Measurements from ENCODE around the gene MYO7A. TPM values are rescaled to one million over a fixed set of nuclear protein-coding genes. Genes with fewer than 3 reads are reported as not detected.

MYO7A gene
- total RNA-seq, 1 donor from 2014 or later: not detected

DNA sequence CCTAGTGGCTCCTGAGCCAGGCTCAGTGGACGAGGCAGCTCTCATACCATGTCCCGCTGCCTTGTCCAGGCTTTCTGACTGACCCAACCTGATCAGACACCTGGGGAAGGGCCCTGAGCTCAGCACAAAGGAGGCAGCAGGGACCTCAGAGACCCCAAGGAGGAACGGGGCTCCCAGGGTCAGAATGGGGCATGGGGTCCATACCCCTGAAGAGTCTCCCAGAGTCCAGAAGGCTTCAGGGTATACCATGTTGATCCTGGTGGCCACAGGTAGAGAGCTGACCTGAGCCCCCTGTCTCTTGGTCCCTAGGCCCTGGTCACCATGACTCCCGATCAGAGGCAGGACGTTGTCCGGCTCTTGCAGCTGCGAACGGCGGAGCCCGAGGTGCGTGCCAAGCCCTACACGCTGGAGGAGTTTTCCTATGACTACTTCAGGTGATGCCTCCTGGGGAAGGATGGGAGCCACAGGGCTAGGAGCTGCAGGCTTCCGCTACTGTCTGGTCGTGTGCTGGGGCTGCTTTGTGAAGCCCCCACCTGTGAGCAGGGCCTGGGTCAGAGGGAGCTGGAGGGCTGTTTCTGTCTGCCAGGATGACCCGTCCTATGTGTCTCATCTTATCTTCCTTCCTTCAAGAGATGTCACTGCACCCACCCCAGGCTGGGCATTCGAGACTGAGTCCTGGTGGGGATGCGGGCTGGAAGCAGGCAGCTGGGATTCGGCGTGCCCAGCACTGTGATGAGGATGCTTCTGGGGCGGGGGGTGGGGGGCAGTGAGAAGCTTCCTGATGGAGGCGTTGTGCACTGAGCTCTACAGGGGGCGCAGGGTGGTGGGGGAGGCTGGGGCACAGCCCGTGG lies 74.2 kb downstream of the MYO7A start:
- no peak overlapping the region for H3K4me3 Mint-ChIP-seq (ENCODE audit: unreplicated experiment)
- DNase-seq (ENCODE audit: extremely low spot score, unreplicated experiment): no peak
- no peaks in the 10 kb centered on the region for H3K27me3 Mint-ChIP-seq (ENCODE audit: unreplicated experiment)
- TF ChIP-seq, protein P1, sequence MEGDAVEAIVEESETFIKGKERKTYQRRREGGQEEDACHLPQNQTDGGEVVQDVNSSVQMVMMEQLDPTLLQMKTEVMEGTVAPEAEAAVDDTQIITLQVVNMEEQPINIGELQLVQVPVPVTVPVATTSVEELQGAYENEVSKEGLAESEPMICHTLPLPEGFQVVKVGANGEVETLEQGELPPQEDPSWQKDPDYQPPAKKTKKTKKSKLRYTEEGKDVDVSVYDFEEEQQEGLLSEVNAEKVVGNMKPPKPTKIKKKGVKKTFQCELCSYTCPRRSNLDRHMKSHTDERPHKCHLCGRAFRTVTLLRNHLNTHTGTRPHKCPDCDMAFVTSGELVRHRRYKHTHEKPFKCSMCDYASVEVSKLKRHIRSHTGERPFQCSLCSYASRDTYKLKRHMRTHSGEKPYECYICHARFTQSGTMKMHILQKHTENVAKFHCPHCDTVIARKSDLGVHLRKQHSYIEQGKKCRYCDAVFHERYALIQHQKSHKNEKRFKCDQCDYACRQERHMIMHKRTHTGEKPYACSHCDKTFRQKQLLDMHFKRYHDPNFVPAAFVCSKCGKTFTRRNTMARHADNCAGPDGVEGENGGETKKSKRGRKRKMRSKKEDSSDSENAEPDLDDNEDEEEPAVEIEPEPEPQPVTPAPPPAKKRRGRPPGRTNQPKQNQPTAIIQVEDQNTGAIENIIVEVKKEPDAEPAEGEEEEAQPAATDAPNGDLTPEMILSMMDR (IDR thresholded peaks at IDR 0.05): no peak
- H3K4me1 Mint-ChIP-seq (ENCODE audit: unreplicated experiment): no peaks in the 10 kb centered on the region
- H3K36me3 Mint-ChIP-seq (ENCODE audit: unreplicated experiment): no peaks in the 10 kb centered on the region
- no peaks in the 10 kb centered on the region for H3K9me3 Mint-ChIP-seq (ENCODE audit: unreplicated experiment)
- H3K27ac Mint-ChIP-seq (ENCODE audit: unreplicated experiment): no peak overlapping the region

DNA sequence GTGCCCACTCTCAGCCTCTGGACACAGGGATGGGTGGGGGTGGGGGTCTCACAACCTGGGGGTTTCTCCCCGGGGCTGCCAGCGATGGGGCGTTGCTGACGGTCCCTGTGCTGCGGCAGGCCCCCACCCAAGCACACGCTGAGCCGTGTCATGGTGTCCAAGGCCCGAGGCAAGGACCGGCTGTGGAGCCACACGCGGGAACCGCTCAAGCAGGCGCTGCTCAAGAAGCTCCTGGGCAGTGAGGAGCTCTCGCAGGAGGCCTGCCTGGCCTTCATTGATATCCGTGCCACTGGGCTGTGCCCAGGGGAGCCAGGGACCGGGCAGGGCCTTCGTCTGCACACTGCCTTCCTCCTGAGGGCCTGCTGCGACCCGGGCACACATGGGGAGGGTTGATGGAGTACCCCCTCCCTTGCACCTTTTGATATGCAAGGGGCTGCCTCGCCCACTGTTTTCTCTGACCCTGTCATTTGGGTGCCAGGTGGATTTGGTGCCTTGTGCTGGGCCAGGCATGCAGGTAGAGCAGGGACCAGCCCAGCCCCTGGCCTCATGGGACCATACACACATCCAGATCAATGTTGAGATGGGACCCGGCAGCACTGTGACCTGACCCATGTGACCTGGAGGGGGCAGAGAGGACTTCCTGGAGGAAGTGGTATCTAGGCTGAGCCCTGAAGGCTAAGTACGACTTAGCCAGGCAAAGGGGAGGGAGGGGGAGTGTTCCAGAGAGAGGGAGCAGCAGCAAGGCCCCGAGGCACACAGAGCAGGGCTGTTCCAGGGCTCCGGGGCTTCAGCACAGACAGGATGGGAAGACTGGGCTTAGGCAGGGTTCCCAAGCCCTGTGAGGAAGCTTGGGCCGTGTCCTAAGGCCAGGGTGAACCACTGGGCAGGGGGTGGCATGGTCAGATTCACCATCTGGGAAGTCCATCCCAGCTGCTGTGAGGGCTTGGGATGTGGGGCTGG lies 75.2 kb downstream of the MYO7A start:
- H3K27me3 Mint-ChIP-seq (ENCODE audit: unreplicated experiment): no peaks in the 10 kb centered on the region
- no peaks in the 10 kb centered on the region for H3K36me3 Mint-ChIP-seq (ENCODE audit: unreplicated experiment)
- DNase-seq (ENCODE audit: extremely low spot score, unreplicated experiment): no peak
- TF ChIP-seq, protein P1 (IDR thresholded peaks at IDR 0.05): no peak
- H3K27ac Mint-ChIP-seq (ENCODE audit: unreplicated experiment): no peak overlapping the region
- no peaks in the 10 kb centered on the region for H3K4me1 Mint-ChIP-seq (ENCODE audit: unreplicated experiment)
- H3K9me3 Mint-ChIP-seq (ENCODE audit: unreplicated experiment): no peaks in the 10 kb centered on the region
- H3K4me3 Mint-ChIP-seq (ENCODE audit: unreplicated experiment): no peak overlapping the region

DNA sequence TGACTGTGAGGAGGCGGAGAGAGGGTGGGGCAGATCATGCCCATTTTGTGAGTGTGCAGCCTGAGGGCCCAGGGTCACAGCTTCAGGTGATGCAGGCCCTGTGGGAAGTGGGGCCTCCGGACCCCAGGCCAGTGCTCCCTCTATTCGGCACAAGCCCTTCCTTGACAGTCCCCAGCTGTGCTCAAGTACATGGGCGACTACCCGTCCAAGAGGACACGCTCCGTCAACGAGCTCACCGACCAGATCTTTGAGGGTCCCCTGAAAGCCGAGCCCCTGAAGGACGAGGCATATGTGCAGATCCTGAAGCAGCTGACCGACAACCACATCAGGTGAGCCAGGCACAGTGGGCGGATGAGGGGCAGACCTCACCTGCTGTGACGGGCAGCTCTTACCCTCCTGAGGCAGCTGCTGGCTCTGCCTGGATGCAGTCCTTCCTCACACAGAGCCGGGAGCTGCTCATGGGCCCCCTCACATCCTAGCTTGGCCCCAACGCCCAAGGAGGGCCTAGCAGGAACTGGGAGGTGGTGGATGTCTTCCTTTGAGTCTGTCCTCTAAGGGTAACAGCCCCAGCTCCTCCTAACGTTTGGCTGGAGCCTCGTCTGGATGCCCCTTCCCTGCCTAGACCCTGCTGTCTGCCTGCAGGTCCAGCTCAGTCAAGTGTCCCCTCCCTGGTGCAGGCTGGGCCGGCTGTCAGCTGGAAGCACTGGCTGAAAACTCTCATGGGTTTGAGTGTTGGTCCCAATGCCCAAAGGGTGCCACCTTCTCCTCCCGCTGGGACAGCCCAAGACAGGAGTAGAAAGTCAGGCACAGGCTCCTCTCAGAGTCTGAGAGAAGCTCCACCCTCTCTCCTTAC lies 76.1 kb downstream of the MYO7A start:
- H3K9me3 Mint-ChIP-seq (ENCODE audit: unreplicated experiment): no peaks in the 10 kb centered on the region
- H3K27ac Mint-ChIP-seq (ENCODE audit: unreplicated experiment): no peak overlapping the region
- TF ChIP-seq, protein P1 (IDR thresholded peaks at IDR 0.05): no peak
- H3K4me1 Mint-ChIP-seq (ENCODE audit: unreplicated experiment): no peaks in the 10 kb centered on the region
- DNase-seq (ENCODE audit: extremely low spot score, unreplicated experiment): no peak
- no peaks in the 10 kb centered on the region for H3K27me3 Mint-ChIP-seq (ENCODE audit: unreplicated experiment)
- H3K4me3 Mint-ChIP-seq (ENCODE audit: unreplicated experiment): no peak overlapping the region
- H3K36me3 Mint-ChIP-seq (ENCODE audit: unreplicated experiment): no peaks in the 10 kb centered on the region

DNA sequence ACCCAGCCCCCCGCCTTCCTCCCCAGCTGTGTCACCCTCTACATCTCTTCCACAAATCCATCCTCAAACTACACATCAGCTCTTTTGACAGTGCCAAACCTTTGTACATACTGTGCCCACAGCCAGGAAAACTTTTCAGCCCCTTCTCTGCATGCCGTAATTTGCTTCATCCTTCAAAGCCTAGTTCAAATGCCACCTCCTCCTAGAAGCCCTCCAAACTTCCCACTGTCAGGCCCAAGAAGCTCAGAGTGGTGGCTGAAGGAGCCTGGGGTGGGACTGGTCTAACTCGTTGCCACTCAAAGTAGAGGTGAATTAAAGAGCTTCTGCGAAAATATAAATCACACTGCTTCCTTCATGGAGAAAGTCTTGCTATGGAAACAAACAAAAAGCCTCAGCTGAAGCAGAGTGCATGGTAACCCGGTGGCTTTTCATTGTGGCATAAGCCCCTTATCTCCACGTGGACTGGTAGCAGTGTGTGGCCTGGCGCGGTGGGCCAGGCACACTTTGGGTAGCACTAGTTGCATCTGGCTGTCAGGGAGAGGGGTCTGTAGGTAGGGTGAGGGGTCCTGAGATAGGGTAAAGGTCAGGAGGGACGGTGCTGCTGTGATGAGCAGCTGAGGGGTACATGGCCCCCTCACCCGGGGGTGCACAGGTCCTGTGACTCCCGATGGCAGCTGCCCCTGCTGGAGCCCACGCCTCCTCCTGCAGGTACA lies 76.9 kb downstream of the MYO7A start:
- no peaks in the 10 kb centered on the region for H3K4me1 Mint-ChIP-seq (ENCODE audit: unreplicated experiment)
- DNase-seq (ENCODE audit: extremely low spot score, unreplicated experiment): no peak
- no peak overlapping the region for H3K27ac Mint-ChIP-seq (ENCODE audit: unreplicated experiment)
- H3K36me3 Mint-ChIP-seq (ENCODE audit: unreplicated experiment): no peaks in the 10 kb centered on the region
- no peaks in the 10 kb centered on the region for H3K9me3 Mint-ChIP-seq (ENCODE audit: unreplicated experiment)
- H3K4me3 Mint-ChIP-seq (ENCODE audit: unreplicated experiment): no peak overlapping the region
- H3K27me3 Mint-ChIP-seq (ENCODE audit: unreplicated experiment): no peaks in the 10 kb centered on the region
- TF ChIP-seq, protein P1 (IDR thresholded peaks at IDR 0.05): no peak
